Measurements from ENCODE around the gene RASEF. TPM values are rescaled to one million over a fixed set of nuclear protein-coding genes. Genes with fewer than 3 reads are reported as not detected.

The RASEF gene
- total RNA-seq, 1 experiment from 2014 or later: 2.2 TPM

GRCh38 chr9:83034587-83034986, 28.4 kb downstream of the RASEF start:
- Histone ChIP-seq H2AK5ac (ENCODE audit: insufficient read length, low read length) (no peak overlapping the region), H4K20me1 (ENCODE audit: control insufficient read depth, insufficient read depth, insufficient read length) (no peaks in the 10 kb centered on the region), H3K9me3 (ENCODE audit: control insufficient read depth, low read depth, low read length) (no peaks in the 10 kb centered on the region), H3K4ac (ENCODE audit: low read depth, low read length) (no peak overlapping the region), H4K8ac (replicated peaks; ENCODE audit: insufficient read length, low read depth, low read length) (no peak overlapping the region), H4K91ac (ENCODE audit: insufficient read length, low read depth, low read length) (no peak overlapping the region), H3K14ac (ENCODE audit: insufficient read depth, low read length) (no peak overlapping the region), H3K4me2 (ENCODE audit: insufficient read depth, insufficient read length, low read length) (no peak overlapping the region), H3K56ac (ENCODE audit: insufficient read length, low read depth, low read length) (no peak overlapping the region), H2BK120ac (ENCODE audit: low read depth, low read length, poor library complexity, severe bottlenecking) (no peak overlapping the region), H3K27me3 (ENCODE audit: insufficient read depth, low read length) (no peaks in the 10 kb centered on the region), H4K5ac (ENCODE audit: insufficient read length, low read depth, low read length) (no peak overlapping the region), H3K27ac (ENCODE audit: insufficient read length, low read depth, low read length) (no peak overlapping the region), H2BK5ac (ENCODE audit: insufficient read length, low read length) (no peak overlapping the region), H2BK12ac (ENCODE audit: insufficient read length, low read depth, low read length) (no peak overlapping the region), H2AFZ (ENCODE audit: low read length) (no peak overlapping the region), H3K23ac (ENCODE audit: insufficient read length, low read depth, low read length) (no peak overlapping the region), H2BK15ac (ENCODE audit: low read depth, low read length) (no peak overlapping the region), H3K4me1 (ENCODE audit: insufficient read depth, low read length) (no peaks in the 10 kb centered on the region), H3K9ac (ENCODE audit: extremely low read depth, insufficient read length, low read length) (no peak overlapping the region), H3K23me2 (ENCODE audit: insufficient read length, low read depth, low read length, poor library complexity, severe bottlenecking) (no peaks in the 10 kb centered on the region), H3K79me2 (ENCODE audit: insufficient read depth, low read length) (no peaks in the 10 kb centered on the region), H3T11ph (ENCODE audit: low read length) (no peak overlapping the region), H3K79me1 (ENCODE audit: insufficient read depth, low read depth, low read length, poor library complexity, severe bottlenecking) (no peaks in the 10 kb centered on the region), H2BK20ac (ENCODE audit: low read depth, low read length, poor library complexity, severe bottlenecking) (no peak overlapping the region), H3K18ac (ENCODE audit: insufficient read length, low read depth, low read length) (no peak overlapping the region)
- Mint-ChIP-seq H3K27me3 (ENCODE audit: low read depth) (no peaks in the 10 kb centered on the region), H3K9me3 (peaks cover 0 to 6% of the 10 kb centered on the region in 2 experiments; a peak in 2 of 5 replicates), H3K4me3 (no peak overlapping the region), H3K27ac (no peak overlapping the region), H3K4me1 (no peaks in the 10 kb centered on the region), H3K36me3 (ENCODE audit: insufficient read depth in 1 of 3, low read depth in 3 of 3) (no peaks in the 10 kb centered on the region; a peak in 1 of 7 replicates)
- TF ChIP-seq CTCF (conservative IDR thresholded peaks at IDR 0.05): no peak
- no CpG with 5 or more reads among the region's 1 CpG for WGBS (ENCODE audit: extremely low coverage, insufficient read length, low lambda C conversion rate)
- DNase-seq: no peak

All from H9 (cell line).